K562 (cell line): ENCODE measurements around the gene LBHD2. TPM values are rescaled to one million over a fixed set of nuclear protein-coding genes. Genes with fewer than 3 reads are reported as not detected.

Experiments
- BRCA1 ChIP-seq, 2 experiments: fragments of 450-650 bp in 1 of 2; sonication (generic) in 1 of 2; formaldehyde crosslinking in 1 of 2; IDR thresholded peaks; 2 replicates each; pipeline versions ENCODE4 v1.5.0 to v1.6.1; 2017 to 2020; ENCODE audit warnings: mild to moderate bottlenecking in 1 of 2, missing genetic modification reagents in 1 of 2
- C11orf30 ChIP-seq: fragments of 450-650 bp; IDR thresholded peaks from 2 replicates; pipeline ENCODE4 v1.6.1; 2016; ENCODE audit warnings: low read depth, mild to moderate bottlenecking
- CBFA2T3 ChIP-seq: fragments of 450-650 bp; IDR thresholded peaks from 2 replicates; pipeline ENCODE4 v1.6.1; 2017
- CBX3 ChIP-seq, 2 experiments: IDR thresholded peaks; 1 replicate in 1 of 2; 2 replicates in 1 of 2; pipeline ENCODE4 v1.6.1; 2012; ENCODE audit warnings: inconsistent platforms in 2 of 2, low read length in 2 of 2, borderline replicate concordance in 1 of 2, control low read depth in 1 of 2
- CXXC5 ChIP-seq: fragments of 250-450 bp; sonication (Bioruptor Pico); IDR thresholded peaks from 2 replicates; pipeline ENCODE4 v1.8.0; 2022; ENCODE audit warnings: inconsistent platforms, mild to moderate bottlenecking, moderate library complexity
- EP300 ChIP-seq: IDR thresholded peaks from 2 replicates; pipeline ENCODE4 v1.6.1; 2012; ENCODE audit warnings: low read length, improper control_type of control experiment
- KHSRP ChIP-seq: fragments of 450-650 bp; IDR thresholded peaks from 2 replicates; pipeline ENCODE4 v1.6.1; 2017
- MCM2 ChIP-seq: fragments of 450-650 bp; IDR thresholded peaks from 2 replicates; pipeline ENCODE4 v1.6.1; 2017; ENCODE audit warnings: low read depth, mild to moderate bottlenecking
- MEIS2 ChIP-seq: fragments of 450-650 bp; IDR thresholded peaks from 2 replicates; pipeline ENCODE4 v1.6.1; 2014; ENCODE audit warnings: mild to moderate bottlenecking; ENCODE audit not compliant: partially characterized antibody
- POLR2G ChIP-seq: fragments of 200-400 bp; formaldehyde crosslinking; IDR thresholded peaks from 2 replicates; pipeline ENCODE4 v1.6.1; 2017; ENCODE audit warnings: low read depth, mild to moderate bottlenecking, antibody characterized with exemption, low read length, moderate library complexity
- POLR2H ChIP-seq: IDR thresholded peaks from 2 replicates; pipeline ENCODE4 v1.6.1; 2016; ENCODE audit warnings: missing genetic modification characterization, low read depth, mild to moderate bottlenecking, control low read depth, missing compliant biosample characterization, moderate library complexity
- POLR3G ChIP-seq: IDR thresholded peaks from 2 replicates; pipeline ENCODE4 v1.6.1; 2011; ENCODE audit not compliant: insufficient read length, insufficient replicate concordance; ENCODE audit errors: extremely low read depth
- RAD51 ChIP-seq: fragments of 450-650 bp; IDR thresholded peaks from 2 replicates; pipeline ENCODE4 v1.7.1; 2016; ENCODE audit warnings: low read depth, mild to moderate bottlenecking, borderline replicate concordance
- SAP30 ChIP-seq: fragments of 200-600 bp; sonication (generic); IDR thresholded peaks from 2 replicates; pipeline ENCODE4 v1.6.1; 2012; ENCODE audit warnings: borderline replicate concordance, low read depth, mild to moderate bottlenecking, moderate library complexity, low read length, control low read depth, inconsistent platforms; ENCODE audit not compliant: insufficient read depth, poor library complexity, severe bottlenecking
- polyA plus RNA-seq, 8 experiments: library from polyadenylated mRNA; depleted of rRNA in 4 of 8; stranded (reverse) in 5 of 8; unstranded in 3 of 8; fragments of >200 nt; fragmentation: Nextera tagmentation in 2 of 8; fragmentation: Illumina TruSeq in 1 of 8; extraction: Ambion mirVana in 2 of 8; extraction: Trizol in 1 of 8; gene quantifications; 2 replicates each; pipeline versions ENCODE4 v1.2.1 to v1.2.3, GENCODE V29; 2011 to 2014; ENCODE audit warnings: inconsistent platforms in 1 of 8, missing spikeins in 1 of 8
- total RNA-seq, 7 experiments: library from RNA; depleted of rRNA in 6 of 7; stranded (reverse); fragments of >200 nt in 6 of 7; fragmentation: Illumina TruSeq in 2 of 7; extraction: Trizol in 2 of 7; gene quantifications; 2 replicates each; pipeline versions ENCODE4 v1.2.1 to v1.2.3, GENCODE V29; 2011 to 2021; ENCODE audit warnings: low replicate concordance in 1 of 7
- TF ChIP-seq, protein P1 (sequence below): fragments of 200-800 bp; sonication (Bioruptor generic); IDR thresholded peaks from 2 replicates; pipeline ENCODE4 v1.6.1; 2017; ENCODE audit warnings: missing genetic modification characterization, missing compliant biosample characterization
- TF ChIP-seq, protein P2 (sequence below): fragments of 250-450 bp; sonication (Bioruptor Pico); IDR thresholded peaks from 2 replicates; pipeline ENCODE4 v1.4.0; 2020
- TF ChIP-seq, protein P3 (sequence below): sonication (generic); formaldehyde crosslinking; IDR thresholded peaks from 2 replicates; pipeline ENCODE4 v1.8.0; 2022; ENCODE audit warnings: missing genetic modification reagents, mild to moderate bottlenecking, borderline replicate concordance

LBHD2 gene
- total and polyA plus RNA-seq, 9 of the 15 experiments (the other 6 are each of a cell fraction or from before 2014, with no cell fraction given): not detected

DNA sequence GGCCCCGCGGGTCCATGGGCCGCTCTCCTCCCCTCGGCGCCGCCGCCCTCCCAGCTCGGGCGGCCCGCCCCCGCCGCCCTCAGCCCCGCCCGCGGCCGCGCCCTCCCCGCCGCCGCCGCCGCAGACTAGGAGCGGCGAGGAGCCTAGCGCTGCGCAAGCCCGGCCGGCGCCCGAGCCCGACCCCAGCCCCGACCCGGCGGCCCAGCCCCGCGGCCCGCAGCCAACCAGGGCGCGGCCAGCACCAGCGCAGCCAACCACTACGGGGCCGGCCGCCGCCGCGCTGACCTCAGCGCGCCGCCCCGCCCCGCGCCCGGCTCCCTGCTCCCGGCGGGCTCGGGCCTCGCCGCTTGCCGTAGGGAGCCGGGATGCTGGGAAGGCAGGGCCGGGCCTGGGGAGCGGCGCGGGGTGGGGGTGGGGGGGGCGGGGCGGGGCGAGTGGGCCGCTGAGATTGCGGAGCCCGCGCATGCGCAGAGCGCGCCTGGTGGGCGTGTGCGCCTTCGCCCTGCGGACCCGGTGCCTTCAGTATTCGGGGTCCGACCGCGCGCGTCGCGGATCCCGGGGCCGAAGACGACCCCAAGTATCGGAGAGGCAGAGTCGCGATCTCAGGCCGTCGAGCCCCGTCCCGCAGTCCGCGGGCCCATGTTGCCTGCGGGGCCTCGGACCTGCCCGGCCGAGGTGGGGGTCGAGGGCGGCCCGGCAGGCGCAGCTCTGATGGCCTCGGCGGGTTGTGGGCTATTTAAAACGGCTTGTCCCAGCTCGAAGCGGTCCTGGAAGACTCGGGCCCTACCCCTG lies 26.4 kb upstream of the LBHD2 start, which contains the start of gene CDC42BPB (continued):
- no peak for TF ChIP-seq BRCA1 (IDR thresholded peaks at IDR 0.05)
- no peak for TF ChIP-seq BRCA1 (CRISPR knock-in tag; IDR thresholded peaks at IDR 0.05)
- peak; percentile 56 for TF ChIP-seq CXXC5
- TF ChIP-seq POLR3G: no peak
- TF ChIP-seq EP300: no peak
- no peak for TF ChIP-seq RAD51
- TF ChIP-seq SAP30: no peak
- TF ChIP-seq MCM2: no peak
- TF ChIP-seq CBFA2T3: no peak
- no peak for TF ChIP-seq C11orf30
- TF ChIP-seq, protein P1, sequence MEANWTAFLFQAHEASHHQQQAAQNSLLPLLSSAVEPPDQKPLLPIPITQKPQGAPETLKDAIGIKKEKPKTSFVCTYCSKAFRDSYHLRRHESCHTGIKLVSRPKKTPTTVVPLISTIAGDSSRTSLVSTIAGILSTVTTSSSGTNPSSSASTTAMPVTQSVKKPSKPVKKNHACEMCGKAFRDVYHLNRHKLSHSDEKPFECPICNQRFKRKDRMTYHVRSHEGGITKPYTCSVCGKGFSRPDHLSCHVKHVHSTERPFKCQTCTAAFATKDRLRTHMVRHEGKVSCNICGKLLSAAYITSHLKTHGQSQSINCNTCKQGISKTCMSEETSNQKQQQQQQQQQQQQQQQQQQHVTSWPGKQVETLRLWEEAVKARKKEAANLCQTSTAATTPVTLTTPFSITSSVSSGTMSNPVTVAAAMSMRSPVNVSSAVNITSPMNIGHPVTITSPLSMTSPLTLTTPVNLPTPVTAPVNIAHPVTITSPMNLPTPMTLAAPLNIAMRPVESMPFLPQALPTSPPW: peak; percentile 97
- TF ChIP-seq, protein P2, sequence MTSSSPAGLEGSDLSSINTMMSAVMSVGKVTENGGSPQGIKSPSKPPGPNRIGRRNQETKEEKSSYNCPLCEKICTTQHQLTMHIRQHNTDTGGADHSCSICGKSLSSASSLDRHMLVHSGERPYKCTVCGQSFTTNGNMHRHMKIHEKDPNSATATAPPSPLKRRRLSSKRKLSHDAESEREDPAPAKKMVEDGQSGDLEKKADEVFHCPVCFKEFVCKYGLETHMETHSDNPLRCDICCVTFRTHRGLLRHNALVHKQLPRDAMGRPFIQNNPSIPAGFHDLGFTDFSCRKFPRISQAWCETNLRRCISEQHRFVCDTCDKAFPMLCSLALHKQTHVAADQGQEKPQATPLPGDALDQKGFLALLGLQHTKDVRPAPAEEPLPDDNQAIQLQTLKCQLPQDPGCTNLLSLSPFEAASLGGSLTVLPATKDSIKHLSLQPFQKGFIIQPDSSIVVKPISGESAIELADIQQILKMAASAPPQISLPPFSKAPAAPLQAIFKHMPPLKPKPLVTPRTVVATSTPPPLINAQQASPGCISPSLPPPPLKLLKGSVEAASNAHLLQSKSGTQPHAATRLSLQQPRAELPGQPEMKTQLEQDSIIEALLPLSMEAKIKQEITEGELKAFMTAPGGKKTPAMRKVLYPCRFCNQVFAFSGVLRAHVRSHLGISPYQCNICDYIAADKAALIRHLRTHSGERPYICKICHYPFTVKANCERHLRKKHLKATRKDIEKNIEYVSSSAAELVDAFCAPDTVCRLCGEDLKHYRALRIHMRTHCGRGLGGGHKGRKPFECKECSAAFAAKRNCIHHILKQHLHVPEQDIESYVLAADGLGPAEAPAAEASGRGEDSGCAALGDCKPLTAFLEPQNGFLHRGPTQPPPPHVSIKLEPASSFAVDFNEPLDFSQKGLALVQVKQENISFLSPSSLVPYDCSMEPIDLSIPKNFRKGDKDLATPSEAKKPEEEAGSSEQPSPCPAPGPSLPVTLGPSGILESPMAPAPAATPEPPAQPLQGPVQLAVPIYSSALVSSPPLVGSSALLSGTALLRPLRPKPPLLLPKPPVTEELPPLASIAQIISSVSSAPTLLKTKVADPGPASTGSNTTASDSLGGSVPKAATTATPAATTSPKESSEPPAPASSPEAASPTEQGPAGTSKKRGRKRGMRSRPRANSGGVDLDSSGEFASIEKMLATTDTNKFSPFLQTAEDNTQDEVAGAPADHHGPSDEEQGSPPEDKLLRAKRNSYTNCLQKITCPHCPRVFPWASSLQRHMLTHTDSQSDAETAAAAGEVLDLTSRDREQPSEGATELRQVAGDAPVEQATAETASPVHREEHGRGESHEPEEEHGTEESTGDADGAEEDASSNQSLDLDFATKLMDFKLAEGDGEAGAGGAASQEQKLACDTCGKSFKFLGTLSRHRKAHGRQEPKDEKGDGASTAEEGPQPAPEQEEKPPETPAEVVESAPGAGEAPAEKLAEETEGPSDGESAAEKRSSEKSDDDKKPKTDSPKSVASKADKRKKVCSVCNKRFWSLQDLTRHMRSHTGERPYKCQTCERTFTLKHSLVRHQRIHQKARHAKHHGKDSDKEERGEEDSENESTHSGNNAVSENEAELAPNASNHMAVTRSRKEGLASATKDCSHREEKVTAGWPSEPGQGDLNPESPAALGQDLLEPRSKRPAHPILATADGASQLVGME: no peak
- TF ChIP-seq CBX3 (IDR thresholded peaks at IDR 0.05; ENCODE audit: borderline replicate concordance in 1 of 2, low read length in 2 of 2): no peak
- TF ChIP-seq, protein P3, sequence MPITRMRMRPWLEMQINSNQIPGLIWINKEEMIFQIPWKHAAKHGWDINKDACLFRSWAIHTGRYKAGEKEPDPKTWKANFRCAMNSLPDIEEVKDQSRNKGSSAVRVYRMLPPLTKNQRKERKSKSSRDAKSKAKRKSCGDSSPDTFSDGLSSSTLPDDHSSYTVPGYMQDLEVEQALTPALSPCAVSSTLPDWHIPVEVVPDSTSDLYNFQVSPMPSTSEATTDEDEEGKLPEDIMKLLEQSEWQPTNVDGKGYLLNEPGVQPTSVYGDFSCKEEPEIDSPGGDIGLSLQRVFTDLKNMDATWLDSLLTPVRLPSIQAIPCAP (CRISPR knock-in tag): no peak
- 0 out of 2 replicates have a peak, but pooled peaks have one; percentile 8 for TF ChIP-seq POLR2G
- peak; percentile 55 for TF ChIP-seq MEIS2
- TF ChIP-seq KHSRP: no peak
- no peak for TF ChIP-seq POLR2H (tag)
